Thyroid gland (tissue), 4 donors: ENCODE results near the gene ZNF778.

Experiments used
- POLR2A ChIP-seq, 2 donors: fragments of 450-650 bp; IDR thresholded peaks; one replicate each; pipeline ENCODE4 v1.6.1; 2017; ENCODE audit warnings: antibody characterized with exemption in 2 of 2, mild to moderate bottlenecking in 2 of 2, moderate library complexity in 1 of 2
- TF ChIP-seq, protein P1 (sequence below), 6 experiments: fragments of 200-600 bp in 3 of 6; fragments of 450-650 bp in 3 of 6; sonication (generic) in 3 of 6; IDR thresholded peaks; one replicate each; pipeline ENCODE4 v1.5.1; 2016 to 2019; ENCODE audit warnings: antibody characterized with exemption in 6 of 6, mild to moderate bottlenecking in 2 of 6, inconsistent platforms in 1 of 6, moderate library complexity in 1 of 6

DNA sequence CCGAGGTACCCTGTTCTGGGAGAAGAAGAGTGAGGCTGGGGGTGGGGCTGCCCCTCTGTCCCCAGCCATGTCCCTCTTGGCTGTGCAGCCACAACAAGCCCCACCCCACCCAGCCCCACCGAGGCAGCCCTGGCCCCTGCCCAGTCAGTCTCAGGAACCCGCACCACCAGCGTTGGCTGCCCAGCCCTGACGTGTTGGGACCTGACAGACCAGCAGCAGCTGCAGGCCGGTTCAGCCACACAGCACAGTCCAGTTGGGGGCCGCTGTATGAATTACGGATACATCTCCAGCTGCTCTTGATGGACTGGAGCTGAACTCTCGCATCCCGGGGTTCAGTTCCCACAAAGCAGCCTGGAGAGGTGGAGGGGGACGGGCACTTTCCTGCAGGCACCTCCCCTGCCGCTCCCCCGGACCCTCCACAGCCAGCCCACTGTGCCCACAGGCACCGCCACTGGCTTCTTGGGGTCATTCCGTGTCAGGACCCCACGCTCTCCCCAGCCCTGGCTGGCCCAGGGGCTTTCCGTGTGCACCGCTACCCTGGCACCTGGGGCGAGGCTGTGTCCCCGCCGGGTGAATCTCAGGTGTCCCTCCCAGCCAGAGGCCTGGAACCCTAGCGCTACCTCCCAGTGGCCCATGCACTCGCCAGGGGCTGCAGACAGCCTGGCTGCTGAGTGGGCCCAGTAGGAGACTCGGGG, 38.9 kb upstream of the ZNF778 start:
- TF ChIP-seq, protein P1, sequence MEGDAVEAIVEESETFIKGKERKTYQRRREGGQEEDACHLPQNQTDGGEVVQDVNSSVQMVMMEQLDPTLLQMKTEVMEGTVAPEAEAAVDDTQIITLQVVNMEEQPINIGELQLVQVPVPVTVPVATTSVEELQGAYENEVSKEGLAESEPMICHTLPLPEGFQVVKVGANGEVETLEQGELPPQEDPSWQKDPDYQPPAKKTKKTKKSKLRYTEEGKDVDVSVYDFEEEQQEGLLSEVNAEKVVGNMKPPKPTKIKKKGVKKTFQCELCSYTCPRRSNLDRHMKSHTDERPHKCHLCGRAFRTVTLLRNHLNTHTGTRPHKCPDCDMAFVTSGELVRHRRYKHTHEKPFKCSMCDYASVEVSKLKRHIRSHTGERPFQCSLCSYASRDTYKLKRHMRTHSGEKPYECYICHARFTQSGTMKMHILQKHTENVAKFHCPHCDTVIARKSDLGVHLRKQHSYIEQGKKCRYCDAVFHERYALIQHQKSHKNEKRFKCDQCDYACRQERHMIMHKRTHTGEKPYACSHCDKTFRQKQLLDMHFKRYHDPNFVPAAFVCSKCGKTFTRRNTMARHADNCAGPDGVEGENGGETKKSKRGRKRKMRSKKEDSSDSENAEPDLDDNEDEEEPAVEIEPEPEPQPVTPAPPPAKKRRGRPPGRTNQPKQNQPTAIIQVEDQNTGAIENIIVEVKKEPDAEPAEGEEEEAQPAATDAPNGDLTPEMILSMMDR (IDR thresholded peaks at IDR 0.05) = no peak
- TF ChIP-seq POLR2A (IDR thresholded peaks at IDR 0.05) = no peak
